Motor neuron (in vitro differentiated cells): ENCODE measurements around the gene RTN4RL1. TPM values are rescaled to one million over a fixed set of nuclear protein-coding genes. Genes with fewer than 3 reads are reported as not detected.
A peak's percentile ranks its signal among the peaks of the same experiment; 100 is the strongest.

ENCODE experiments used
- ATAC-seq, 8 experiments: fragments of 200-7000 bp; cut with Tn5 transposase; replicated peaks in 6 of 8; 2 replicates each; pipeline ENCODE4 v1.8.0; 2021; ENCODE audit warnings: mild to moderate bottlenecking in 8 of 8, moderate library complexity in 8 of 8
- H3K27ac ChIP-seq, 2 donors: fragments of 250-450 bp; sonication (Bioruptor Pico); 2 replicates each; pipeline ENCODE4 v1.9.0; 2021; ENCODE audit warnings: antibody characterized with exemption in 2 of 2, mild to moderate bottlenecking in 2 of 2, moderate library complexity in 1 of 2
- H3K4me1 ChIP-seq, 2 donors: fragments of 250-450 bp; sonication (Bioruptor Pico); replicated peaks in 1 of 2; 2 replicates each; pipeline ENCODE4 v1.6.1; 2021; ENCODE audit warnings: antibody characterized with exemption in 2 of 2, mild to moderate bottlenecking in 2 of 2, moderate library complexity in 1 of 2
- H3K4me3 ChIP-seq, 5 donors: fragments of 250-450 bp; sonication (Bioruptor Pico); 2 replicates each; pipeline ENCODE4 v1.9.0; 2021; ENCODE audit warnings: antibody characterized with exemption in 5 of 5, mild to moderate bottlenecking in 5 of 5, moderate library complexity in 4 of 5
- WGBS, 10 experiments: fragments of 450-650 bp; shearing (Covaris generic); methylation state at CpG; one replicate each; pipeline ENCODE4 v1.0.0; 2022; 5-methylcytosine and 5-hydroxymethylcytosine counted together
- in situ Hi-C, 9 experiments: fragments of 400-800 bp; cut with MboI; loops; one replicate each; pipeline ENCODE4 v1.15.0; 2021; ENCODE audit warnings: low sequenced_read_pairs in 9 of 9, low pct_unique_long_range_greater_than_20kb in 2 of 9; ENCODE audit not compliant: unreplicated experiment in 9 of 9
- total RNA-seq, 8 experiments: library from RNA; unstranded; fragments of 300-600 nt; gene quantifications; 2 replicates each; pipeline versions ENCODE4 v1.2.3 to v1.2.4, GENCODE V29; 2022

The RTN4RL1 gene
- total RNA-seq, 8 experiments from 2014 or later: 0.41 to 3.6 (median 1.6) TPM

DNA sequence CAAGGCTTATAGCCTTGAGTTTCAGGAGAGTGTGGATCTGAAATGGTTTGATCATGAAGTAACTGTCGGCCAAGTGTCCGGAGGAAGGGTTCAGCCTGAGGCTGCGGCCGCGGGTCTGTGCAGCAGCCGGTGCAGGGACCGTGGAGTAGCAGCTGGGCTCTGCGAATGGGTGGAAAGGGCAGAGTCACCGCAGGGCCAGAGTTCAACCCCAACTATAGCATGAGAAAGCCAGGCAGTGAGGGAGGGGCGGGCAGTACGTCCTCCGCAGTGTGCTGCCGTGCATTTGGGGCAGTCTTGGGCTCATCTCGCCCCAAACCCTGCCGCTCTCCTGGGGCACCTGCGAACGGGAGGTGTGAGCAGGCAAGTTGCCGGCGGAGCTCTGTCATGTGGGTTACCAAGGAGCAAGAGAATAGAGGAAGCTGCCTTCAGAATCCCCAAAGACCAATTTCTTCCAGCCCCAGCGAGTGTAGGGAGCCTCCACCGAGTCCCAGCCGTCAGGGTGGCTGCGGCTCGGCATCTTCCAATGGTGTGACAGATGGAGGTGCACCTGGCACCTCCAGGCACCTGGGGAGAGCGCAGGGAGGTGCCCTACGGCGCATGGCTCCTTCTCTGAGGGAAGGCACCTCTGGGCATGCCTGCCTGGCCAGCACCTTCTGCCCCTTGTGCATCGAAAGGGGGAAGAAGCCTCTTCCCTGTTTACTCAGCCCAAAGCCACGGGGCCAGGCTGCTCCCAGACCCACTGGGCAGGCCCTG lies 108.0 kb downstream of the RTN4RL1 start:
- ATAC-seq: peak in 5 of 8 experiments; percentile 9 to 42 (median 41)
- Histone ChIP-seq H3K4me1 (peaks cover 41 to 51% of the 10 kb centered on the region in 2 donors), H3K4me3 (no peak overlapping the region), H3K27ac (peak overlapping the region; percentile 54 to 82)
- WGBS, 10 experiments: 49 to 100% (median 81%) methylated on average over 2 to 8 of the region's 29 CpGs; no CpG with 5 or more reads in 3 of the 10 experiments
- in situ Hi-C loops: loop anchor here in 6 of 9 experiments (10.0 to 25.0 kb wide), 3 partner anchors 108 to 370 kb away; partner anchors contain the start of genes RTN4RL1 (in 6 of the 6), DPH1 (in 2 of the 6) and OVCA2 (in 2 of the 6)

DNA sequence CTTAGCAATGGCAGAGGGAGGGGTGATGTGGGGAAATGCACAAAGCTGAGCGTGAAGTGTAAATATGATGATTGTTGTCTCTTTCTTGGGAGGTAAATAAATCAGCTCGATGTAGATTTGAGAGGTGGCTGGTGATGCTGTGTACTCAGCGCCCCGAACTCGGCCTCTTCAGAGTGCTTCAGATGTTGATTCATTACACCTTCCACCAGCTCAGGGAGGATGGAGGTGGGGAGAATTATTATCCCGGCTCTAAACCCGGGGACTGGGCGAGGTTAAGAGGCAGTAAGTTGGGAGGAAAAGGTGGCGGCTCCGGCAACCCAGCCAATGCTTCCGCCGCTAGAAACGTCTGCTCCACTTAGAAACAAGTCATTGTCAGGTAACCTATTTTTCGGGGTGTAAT lies 108.8 kb downstream of the RTN4RL1 start:
- peak in 5 of 8 experiments; percentile 64 to 82 (median 69) for ATAC-seq
- H3K27ac ChIP-seq: peak overlapping the region; percentile 77 to 82
- WGBS, 10 experiments: 49 to 100% (median 67%) methylated on average over 1 to 12 of the region's 14 CpGs; no CpG with 5 or more reads in 1 of the 10 experiments
- H3K4me1 ChIP-seq: peaks cover 41 to 51% of the 10 kb centered on the region in 2 donors
- H3K4me3 ChIP-seq: no peak overlapping the region
- in situ Hi-C loops: loop anchor here in 6 of 9 experiments (10.0 to 25.0 kb wide), 3 partner anchors 108 to 371 kb away; partner anchors contain the start of genes RTN4RL1 (in 6 of the 6), DPH1 (in 2 of the 6) and OVCA2 (in 2 of the 6)

DNA sequence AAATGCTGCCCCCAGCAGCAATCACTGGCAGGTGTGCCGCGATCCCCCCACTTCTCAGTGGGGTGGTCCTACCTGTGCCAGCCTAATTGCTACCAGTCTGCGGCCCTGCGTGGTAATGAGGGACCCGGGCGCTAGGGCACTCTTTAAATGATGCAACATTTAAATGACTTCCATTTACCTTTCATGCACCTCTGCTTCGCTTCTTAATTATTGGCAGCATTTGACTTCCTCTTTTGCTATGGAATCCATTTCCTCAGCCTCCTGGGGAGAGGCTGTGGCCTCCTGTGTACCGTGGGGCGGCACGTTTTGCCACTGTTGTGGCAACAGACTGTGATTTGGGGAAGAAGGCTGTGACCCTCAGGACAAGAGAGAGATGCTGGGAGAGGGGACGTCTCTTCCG lies 109.2 kb downstream of the RTN4RL1 start:
- H3K4me1 ChIP-seq: peaks cover 41 to 51% of the 10 kb centered on the region in 2 donors
- in situ Hi-C loops: loop anchor here in 6 of 9 experiments (10.0 to 25.0 kb wide), 3 partner anchors 109 to 371 kb away; partner anchors contain the start of genes RTN4RL1 (in 6 of the 6), DPH1 (in 2 of the 6) and OVCA2 (in 2 of the 6)
- WGBS, 10 experiments: 0 to 77% (median 56%) methylated on average over 1 to 10 of the region's 12 CpGs; no CpG with 5 or more reads in 3 of the 10 experiments
- peak overlapping the region; percentile 77 to 82 for H3K27ac ChIP-seq
- no peak overlapping the region for H3K4me3 ChIP-seq
- ATAC-seq: no peak

DNA sequence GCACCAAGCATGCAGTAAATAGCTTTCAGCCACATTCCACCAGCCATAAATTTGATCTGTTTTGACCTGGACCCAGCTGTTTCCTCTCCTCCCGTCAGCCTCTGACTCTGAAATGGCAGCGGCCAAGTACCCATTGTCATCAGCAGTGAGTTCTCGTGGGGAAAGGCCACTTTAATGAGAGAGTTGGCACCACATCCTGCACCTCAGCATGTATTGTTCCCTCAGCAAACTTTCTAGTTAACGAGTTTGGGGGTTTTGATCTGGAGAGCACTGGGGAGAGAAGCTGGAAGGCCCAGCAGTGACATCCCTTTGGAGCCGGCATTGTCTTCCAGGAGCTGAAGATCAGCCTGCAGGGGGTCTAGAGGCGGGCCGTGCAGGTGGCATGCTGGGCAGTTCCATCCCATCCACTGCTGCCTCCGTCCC lies 110.5 kb downstream of the RTN4RL1 start:
- in situ Hi-C loops: loop anchor here in 6 of 9 experiments (10.0 to 25.0 kb wide), 3 partner anchors 110 to 373 kb away; partner anchors contain the start of genes RTN4RL1 (in 6 of the 6), DPH1 (in 2 of the 6) and OVCA2 (in 2 of the 6)
- no peak for ATAC-seq

DNA sequence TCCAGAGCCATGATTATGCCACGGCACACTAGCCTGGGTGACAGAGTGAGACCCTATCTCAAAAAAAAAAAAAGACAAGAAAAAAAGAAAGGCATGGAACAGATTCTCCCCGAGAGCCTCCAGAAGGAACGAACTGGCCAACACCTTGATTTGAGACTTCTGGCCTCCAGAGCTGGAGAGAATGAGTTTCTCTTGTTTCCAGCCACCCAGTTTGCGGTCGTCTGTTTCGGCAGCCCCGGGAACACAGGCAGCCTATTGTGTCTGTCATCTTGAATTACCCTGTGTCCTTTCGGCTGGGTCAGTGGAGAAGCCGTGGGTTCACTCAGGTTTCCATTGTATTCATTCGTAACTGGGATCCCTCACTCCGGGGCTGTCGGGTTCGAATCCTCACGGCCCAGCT lies 111.4 kb downstream of the RTN4RL1 start:
- ATAC-seq: no peak
- no peak overlapping the region for H3K4me3 ChIP-seq
- no peak overlapping the region for H3K27ac ChIP-seq
- peaks cover 37 to 53% of the 10 kb centered on the region in 2 donors for H3K4me1 ChIP-seq
- in situ Hi-C loops: loop anchor here in 6 of 9 experiments (10.0 to 25.0 kb wide), 3 partner anchors 111 to 374 kb away; partner anchors contain the start of genes RTN4RL1 (in 6 of the 6), DPH1 (in 2 of the 6) and OVCA2 (in 2 of the 6)
- WGBS, 10 experiments: 60 to 93% (median 81%) methylated on average over 1 to 12 of the region's 14 CpGs; no CpG with 5 or more reads in 1 of the 10 experiments

More for the DNA sequence above, 110.5 kb downstream of the RTN4RL1 start:
- 20 to 61% (median 54%) methylated on average over 1 to 5 of the region's 8 CpGs; no CpG with 5 or more reads in 4 of the 10 experiments for WGBS, 10 experiments
- Histone ChIP-seq H3K4me3 (no peak overlapping the region), H3K4me1 (peaks cover 43 to 53% of the 10 kb centered on the region in 2 donors), H3K27ac (peak overlapping the region in 1 of 2 donors; percentile 82)

DNA sequence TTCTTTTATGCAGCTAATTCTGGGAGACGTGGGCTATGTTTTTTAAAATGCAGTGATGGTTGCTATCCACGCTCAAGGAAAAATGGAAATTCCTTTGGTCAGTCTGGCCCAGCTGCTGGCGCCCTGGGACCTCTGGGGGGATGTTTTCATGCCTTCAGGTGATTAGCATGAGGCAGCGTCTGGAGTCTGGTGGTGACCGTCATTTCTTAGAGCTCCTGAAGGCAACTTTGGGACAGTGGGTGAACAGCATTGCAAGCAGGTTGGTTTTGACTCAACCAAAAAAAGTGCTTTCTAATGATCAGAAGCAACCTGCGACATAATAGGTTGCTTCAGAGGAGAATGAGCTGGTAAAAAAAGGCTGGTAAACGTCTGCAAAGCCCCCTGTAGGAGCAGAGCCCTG lies 113.0 kb downstream of the RTN4RL1 start:
- WGBS, 10 experiments: 20 to 93% (median 50%) methylated on average over 1 to 6 of the region's 7 CpGs; no CpG with 5 or more reads in 2 of the 10 experiments
- ATAC-seq: no peak
- peaks cover 43 to 59% of the 10 kb centered on the region in 2 donors for H3K4me1 ChIP-seq
- H3K4me3 ChIP-seq: no peak overlapping the region
- H3K27ac ChIP-seq: no peak overlapping the region
- in situ Hi-C loops: loop anchor here in 6 of 9 experiments (10.0 to 25.0 kb wide), 3 partner anchors 113 to 375 kb away; partner anchors contain the start of genes RTN4RL1 (in 6 of the 6), DPH1 (in 2 of the 6) and OVCA2 (in 2 of the 6)

DNA sequence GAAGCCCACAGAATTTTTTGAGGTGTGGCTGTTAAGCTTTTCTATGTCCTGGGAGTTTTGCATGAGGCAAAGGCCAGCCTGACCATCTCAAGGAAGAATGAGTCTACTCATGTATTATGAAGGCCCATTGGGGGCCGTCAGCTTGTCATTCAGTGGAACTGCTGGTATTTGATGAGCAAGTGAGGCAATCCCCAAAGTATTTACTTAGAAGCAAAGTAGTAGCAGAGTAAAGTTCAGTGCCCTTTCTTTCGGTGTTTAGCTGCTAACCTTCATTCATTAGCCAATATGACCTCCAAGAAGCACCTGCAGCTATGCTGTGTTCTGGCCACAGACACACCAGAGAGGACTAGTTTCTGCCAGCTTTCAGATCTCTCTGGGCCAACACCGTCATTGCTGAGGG lies 115.1 kb downstream of the RTN4RL1 start:
- no peak for ATAC-seq
- 64 to 83% (median 71%) methylated on average over 1 to 3 of the region's 3 CpGs; no CpG with 5 or more reads in 4 of the 10 experiments for WGBS, 10 experiments
- in situ Hi-C loops: loop anchor here (5.0 to 25.0 kb wide), 5 partner anchors 115 to 377 kb away; partner anchors contain the start of genes RTN4RL1 (in 8 of the 9), DPH1 (in 3 of the 9) and OVCA2 (in 2 of the 9)
- Histone ChIP-seq H3K27ac (no peak overlapping the region), H3K4me3 (no peak overlapping the region), H3K4me1 (peaks cover 33 to 56% of the 10 kb centered on the region in 2 donors)

DNA sequence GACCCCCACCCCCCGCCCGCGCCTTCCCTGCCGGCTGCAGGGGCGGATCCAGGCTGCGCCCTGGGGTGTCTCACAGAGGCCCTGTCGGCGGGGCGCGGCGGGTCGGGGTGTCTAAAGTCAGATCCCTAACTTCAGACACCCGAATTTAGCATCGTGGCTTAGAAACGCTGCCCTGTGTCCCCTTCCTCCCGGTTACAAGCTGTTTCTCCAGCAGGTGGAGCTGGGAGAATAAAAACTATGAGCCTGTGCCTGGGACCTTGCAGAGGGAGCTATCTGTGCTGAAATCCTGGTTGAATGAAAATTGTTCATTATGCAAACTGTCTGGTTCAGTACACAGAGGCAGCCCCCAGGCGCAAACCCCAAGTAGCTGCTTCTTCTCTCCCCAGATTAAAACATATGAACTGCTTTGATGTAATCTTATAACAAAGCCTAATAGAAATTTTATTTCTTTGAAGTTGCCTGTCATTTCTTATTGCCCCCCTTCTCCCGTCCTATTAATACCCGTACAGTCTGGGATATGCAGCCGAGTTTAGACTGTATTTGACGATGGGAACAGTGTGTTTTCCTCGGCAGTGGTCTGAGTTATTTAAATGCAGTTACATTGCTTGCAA lies 116.3 kb downstream of the RTN4RL1 start:
- peak overlapping the region in 1 of 2 donors; percentile 28 for H3K27ac ChIP-seq
- in situ Hi-C loops: loop anchor here in 5 of 9 experiments (5.0 to 25.0 kb wide), 5 partner anchors 116 to 378 kb away; partner anchors contain the start of genes RTN4RL1 (in 4 of the 5), DPH1 (in 3 of the 5) and OVCA2 (in 2 of the 5)
- 0 to 22% (median 0%) methylated on average over 1 to 12 of the region's 22 CpGs; no CpG with 5 or more reads in 2 of the 10 experiments for WGBS, 10 experiments
- H3K4me3 ChIP-seq: peak overlapping the region; percentile 17 to 23 (median 19)
- peaks cover 36 to 57% of the 10 kb centered on the region in 2 donors for H3K4me1 ChIP-seq
- ATAC-seq: peak; percentile 79 to 90 (median 87)

DNA sequence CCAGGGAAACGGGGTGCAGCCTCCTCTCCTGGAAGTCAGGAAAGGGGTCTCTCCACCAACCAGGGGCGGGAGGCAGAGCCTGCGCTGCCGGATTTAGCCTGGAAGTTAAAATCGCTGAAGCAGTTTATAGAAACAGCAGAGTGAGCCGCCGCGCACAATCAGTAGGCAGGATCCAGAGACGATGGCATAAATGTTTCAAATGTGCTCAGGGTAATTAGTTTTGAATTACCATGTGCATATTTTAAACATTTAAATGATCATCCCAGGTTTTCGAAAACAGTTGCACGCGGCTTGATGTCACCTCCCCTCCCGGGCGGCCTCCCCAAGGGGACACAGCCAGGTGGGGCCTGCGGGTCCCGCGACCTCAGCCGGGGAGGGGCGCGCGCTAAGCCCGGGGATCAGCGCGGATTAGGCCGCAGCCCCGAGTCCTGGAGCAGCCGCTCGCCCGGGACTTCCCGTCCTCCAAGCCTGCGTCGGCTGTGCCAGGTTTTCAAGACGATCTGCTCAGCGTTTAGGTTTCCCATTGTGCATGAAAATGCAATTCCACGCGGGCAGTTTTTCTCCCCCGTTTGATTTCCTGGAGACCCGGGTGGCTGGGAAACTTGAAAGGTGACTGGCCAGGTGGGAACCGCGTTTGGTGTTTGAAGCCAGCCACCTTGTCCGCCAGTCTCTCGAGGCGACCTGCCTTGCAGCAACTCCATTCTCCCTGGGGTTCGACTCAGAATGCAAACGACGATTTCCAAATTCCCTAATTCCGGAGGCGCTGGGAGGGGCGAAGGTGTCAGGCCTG lies 117.0 kb downstream of the RTN4RL1 start:
- peak; percentile 25 to 78 (median 60) for ATAC-seq
- Histone ChIP-seq H3K4me1 (peaks cover 36 to 57% of the 10 kb centered on the region in 2 donors), H3K4me3 (peak overlapping the region; percentile 17 to 23 (median 19)), H3K27ac (peak overlapping the region in 1 of 2 donors; percentile 28)
- WGBS, 10 experiments: 0 to 17% (median 9%) methylated on average over 1 to 23 of the region's 49 CpGs; no CpG with 5 or more reads in 2 of the 10 experiments
- in situ Hi-C loops: loop anchor here in 5 of 9 experiments (5.0 to 25.0 kb wide), 5 partner anchors 117 to 379 kb away; partner anchors contain the start of genes RTN4RL1 (in 4 of the 5), DPH1 (in 3 of the 5) and OVCA2 (in 2 of the 5)

DNA sequence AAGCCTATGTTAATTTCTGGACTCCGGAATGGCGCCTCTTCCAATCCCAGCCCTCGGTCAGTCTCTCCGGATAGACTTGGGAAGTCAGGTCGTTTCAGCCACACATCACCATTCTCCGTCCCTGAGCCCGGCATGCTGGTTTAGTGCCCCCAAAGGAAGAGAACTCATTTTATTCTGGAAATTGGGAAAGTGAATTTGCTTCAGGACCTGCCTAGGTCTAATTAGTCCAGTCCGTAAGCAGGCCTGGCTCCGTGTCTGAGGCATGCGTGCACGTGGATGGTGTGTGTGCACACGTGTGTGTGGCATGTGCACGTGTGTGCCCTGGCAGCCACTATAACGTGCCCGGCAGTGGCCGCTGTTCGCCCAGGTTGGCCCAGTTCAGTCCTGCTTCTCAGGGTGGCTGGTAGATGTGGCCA lies 117.9 kb downstream of the RTN4RL1 start:
- in situ Hi-C loops: loop anchor here in 5 of 9 experiments (5.0 to 25.0 kb wide), 5 partner anchors 118 to 380 kb away; partner anchors contain the start of genes RTN4RL1 (in 4 of the 5), DPH1 (in 3 of the 5) and OVCA2 (in 2 of the 5)
- peaks cover 36 to 57% of the 10 kb centered on the region in 2 donors for H3K4me1 ChIP-seq
- no peak overlapping the region for H3K4me3 ChIP-seq
- H3K27ac ChIP-seq: no peak overlapping the region
- 26 to 100% (median 52%) methylated on average over 1 to 12 of the region's 17 CpGs; no CpG with 5 or more reads in 4 of the 10 experiments for WGBS, 10 experiments
- ATAC-seq: peak in 4 of 8 experiments; percentile 10 to 36 (median 25)

DNA sequence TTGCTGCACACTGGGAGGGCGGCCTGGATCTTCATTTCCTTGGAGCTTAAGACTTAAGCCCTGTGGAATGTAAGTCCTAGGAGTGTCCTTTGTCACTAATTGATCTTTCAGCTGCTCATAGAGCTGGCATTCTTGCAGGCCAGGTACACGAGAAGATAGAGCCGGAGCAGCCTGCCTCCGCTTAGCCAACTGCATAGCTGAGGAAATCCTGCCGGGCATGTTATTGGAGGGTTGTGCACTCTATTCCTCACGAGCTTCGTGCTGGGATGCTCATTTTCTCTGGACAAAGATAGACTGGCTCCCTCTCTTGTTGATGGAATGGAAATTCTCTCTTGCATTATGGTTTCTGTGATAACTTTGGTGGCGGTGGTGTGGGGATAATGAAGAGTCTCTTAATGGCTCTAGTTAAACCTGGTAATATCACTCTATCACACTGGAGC lies 118.5 kb downstream of the RTN4RL1 start:
- peaks cover 36 to 57% of the 10 kb centered on the region in 2 donors for H3K4me1 ChIP-seq
- 15 to 78% (median 50%) methylated on average over 1 to 7 of the region's 8 CpGs; no CpG with 5 or more reads in 1 of the 10 experiments for WGBS, 10 experiments
- ATAC-seq: peak in 3 of 8 experiments; percentile 5 to 12 (median 12)
- no peak overlapping the region for H3K27ac ChIP-seq
- in situ Hi-C loops: loop anchor here in 5 of 9 experiments (5.0 to 25.0 kb wide), 5 partner anchors 118 to 381 kb away; partner anchors contain the start of genes RTN4RL1 (in 4 of the 5), DPH1 (in 3 of the 5) and OVCA2 (in 2 of the 5)
- no peak overlapping the region for H3K4me3 ChIP-seq
